K562 (cell line): ENCODE measurements around the gene CDKN2B-AS1. TPM values are rescaled to one million over a fixed set of nuclear protein-coding genes. Genes with fewer than 3 reads are reported as not detected.

Experiments
- ATAC-seq: fragments of 200-7000 bp; cut with Tn5 transposase; 3 replicates; pipeline ENCODE4 v1.9.1; 2020; ENCODE audit warnings: moderate library complexity
- BruUV-seq: library from RNA; stranded (reverse); fragments of 400-500 nt; replicated peaks from 2 replicates; lab custom pipeline; 2021; lab: Mats Ljungman, UMichigan
- CTCF ChIA-PET: fragments of 300-600 bp; formaldehyde crosslinking; extraction: SDS; loops from one replicate; lab custom pipeline; 2021; ENCODE audit warnings: low intra/inter-chr PET ratio; lab: Yijun Ruan, JAX
- POLR2A ChIA-PET: fragments of 300-600, 350-650 bp; sonication (Branson Sonifier 250); formaldehyde crosslinking; extraction: SDS; loops from one replicate; lab custom pipeline; 2021; ENCODE audit warnings: antibody characterized with exemption, inconsistent platforms; lab: Yijun Ruan, JAX
- DNase-seq, 4 experiments: peaks; one replicate each; pipeline versions ENCODE4 v3.0.0 to v3.0.0-alpha.2; 2011 to 2018; ENCODE audit warnings: low spot score in 3 of 4, mixed read lengths in 3 of 4; ENCODE audit errors: extremely low read depth in 1 of 4
- FAIRE-seq: peaks from 2 replicates; lab custom pipeline; 2011; peaks lifted over from hg19 to GRCh38; lab: Jason Lieb, UNC
- H2AFZ ChIP-seq: 2 replicates; pipeline ENCODE4 v1.6.0; 2011; ENCODE audit warnings: low read depth, low read length, control low read depth, inconsistent platforms
- H3K27ac ChIP-seq: fragments of 200-600 bp; 3 replicates; pipeline ENCODE4 v1.8.0; 2011; ENCODE audit warnings: low read depth, mild to moderate bottlenecking, control low read depth, inconsistent platforms, low read length, moderate library complexity, mixed read lengths; ENCODE audit errors: extremely low read depth
- H3K27me3 ChIP-seq, 2 experiments: fragments of 300-600 bp in 1 of 2; 2 replicates in 1 of 2; 3 replicates in 1 of 2; pipeline versions ENCODE4 v1.6.0 to v1.8.0; 2011; ENCODE audit warnings: inconsistent platforms in 2 of 2, low read length in 2 of 2, mild to moderate bottlenecking in 1 of 2, mixed read lengths in 1 of 2, moderate library complexity in 1 of 2; ENCODE audit not compliant: control insufficient read depth in 2 of 2, insufficient read depth in 2 of 2
- H3K36me3 ChIP-seq: fragments of 300-600 bp; 3 replicates; pipeline ENCODE4 v1.8.0; 2011; ENCODE audit warnings: mild to moderate bottlenecking, low read length, inconsistent platforms; ENCODE audit not compliant: control insufficient read depth, insufficient read depth
- H3K4me1 ChIP-seq, 2 experiments: fragments of 200-600 bp in 1 of 2; replicated peaks in 1 of 2; 2 replicates in 1 of 2; 3 replicates in 1 of 2; pipeline versions ENCODE4 v1.5.1 to v1.8.0; 2011; ENCODE audit warnings: inconsistent platforms in 2 of 2, low read length in 2 of 2, mild to moderate bottlenecking in 1 of 2, mixed read lengths in 1 of 2, moderate library complexity in 1 of 2; ENCODE audit not compliant: control insufficient read depth in 2 of 2, insufficient read depth in 2 of 2
- H3K4me2 ChIP-seq: 2 replicates; pipeline ENCODE4 v1.6.1; 2011; ENCODE audit warnings: low read length, control low read depth, inconsistent platforms, mixed read lengths; ENCODE audit not compliant: insufficient read depth
- H3K4me3 ChIP-seq: fragments of 200-600 bp; sonication (generic), shearing (Covaris generic); 2 replicates; pipeline ENCODE4 v1.5.1; 2016; ENCODE audit warnings: control low read depth, inconsistent platforms
- H3K79me2 ChIP-seq: fragments of 200-600 bp; 3 replicates; pipeline ENCODE4 v1.8.0; 2011; ENCODE audit warnings: low read length, inconsistent platforms; ENCODE audit not compliant: control insufficient read depth, insufficient read depth
- H3K9ac ChIP-seq, 2 experiments: 2 replicates each; pipeline versions ENCODE4 v1.6.0 to v1.6.1; 2011; ENCODE audit warnings: low read depth in 2 of 2, low read length in 2 of 2, control low read depth in 1 of 2, inconsistent platforms in 1 of 2, mild to moderate bottlenecking in 1 of 2, mixed read lengths in 1 of 2; ENCODE audit not compliant: insufficient read depth in 1 of 2
- H3K9me1 ChIP-seq: one replicate; pipeline ENCODE4 v1.6.0; 2011; ENCODE audit warnings: inconsistent platforms, mild to moderate bottlenecking, low read length, moderate library complexity; ENCODE audit not compliant: control insufficient read depth, insufficient read depth
- H3K9me3 ChIP-seq: replicated peaks from 2 replicates; pipeline ENCODE4 v1.5.1; 2011; ENCODE audit warnings: low read depth, low read length, inconsistent platforms; ENCODE audit not compliant: control insufficient read depth, insufficient read depth
- H4K20me1 ChIP-seq: replicated peaks from 2 replicates; pipeline ENCODE4 v1.6.1; 2011; ENCODE audit warnings: low read length, inconsistent platforms, mixed read lengths; ENCODE audit not compliant: control insufficient read depth, insufficient read depth
- CBX3 ChIP-seq, 2 experiments: IDR thresholded peaks; 1 replicate in 1 of 2; 2 replicates in 1 of 2; pipeline ENCODE4 v1.6.1; 2012; ENCODE audit warnings: inconsistent platforms in 2 of 2, low read length in 2 of 2, borderline replicate concordance in 1 of 2, control low read depth in 1 of 2
- NFATC3 ChIP-seq: fragments of 450-650 bp; IDR thresholded peaks from 2 replicates; pipeline ENCODE4 v1.6.1; 2017; ENCODE audit warnings: mild to moderate bottlenecking
- POLR2H ChIP-seq: IDR thresholded peaks from 2 replicates; pipeline ENCODE4 v1.6.1; 2016; ENCODE audit warnings: missing genetic modification characterization, low read depth, mild to moderate bottlenecking, control low read depth, missing compliant biosample characterization, moderate library complexity
- RBM17 ChIP-seq: fragments of 200-400 bp; formaldehyde crosslinking; IDR thresholded peaks from 2 replicates; pipeline ENCODE4 v1.6.1; 2017; ENCODE audit warnings: low read depth, mild to moderate bottlenecking, low read length, borderline replicate concordance
- RFX1 ChIP-seq: fragments of 450-650 bp; IDR thresholded peaks from 2 replicates; pipeline ENCODE4 v1.6.1; 2016; ENCODE audit warnings: mild to moderate bottlenecking, moderate library complexity
- ZFPM2 ChIP-seq: fragments of 250-450 bp; sonication (Bioruptor Pico); IDR thresholded peaks from 2 replicates; pipeline ENCODE4 v1.5.1; 2022; ENCODE audit warnings: mild to moderate bottlenecking
- ZNF583 ChIP-seq: fragments of 250-450 bp; sonication (Bioruptor Pico); IDR thresholded peaks from 2 replicates; pipeline ENCODE4 v1.4.0; 2020
- WGBS: fragments of 100-300 bp; shearing (Covaris generic); methylation state at CpG from one replicate; pipeline ENCODE4 v1.1.6; 2016; ENCODE audit warnings: low coverage, mixed read lengths; ENCODE audit not compliant: insufficient coverage; ENCODE audit errors: missing lambda C conversion rate; 5-methylcytosine and 5-hydroxymethylcytosine counted together
- in situ Hi-C: fragments of 300-500 bp; cut with MboI; formaldehyde crosslinking; loops from 4 replicates; pipeline ENCODE4 v1.15.0; 2018; ENCODE audit warnings: inconsistent platforms, mixed read lengths
- intact Hi-C: fragments of 100-400 bp; cut with micrococcal nuclease; formaldehyde crosslinking; loops from 2 replicates; pipeline ENCODE4 v1.14.2; 2022
- polyA plus RNA-seq, 8 experiments: library from polyadenylated mRNA; depleted of rRNA in 4 of 8; stranded (reverse) in 5 of 8; unstranded in 3 of 8; fragments of >200 nt; fragmentation: Nextera tagmentation in 2 of 8; fragmentation: Illumina TruSeq in 1 of 8; extraction: Ambion mirVana in 2 of 8; extraction: Trizol in 1 of 8; gene quantifications; 2 replicates each; pipeline versions ENCODE4 v1.2.1 to v1.2.3, GENCODE V29; 2011 to 2014; ENCODE audit warnings: inconsistent platforms in 1 of 8, missing spikeins in 1 of 8
- total RNA-seq, 7 experiments: library from RNA; depleted of rRNA in 6 of 7; stranded (reverse); fragments of >200 nt in 6 of 7; fragmentation: Illumina TruSeq in 2 of 7; extraction: Trizol in 2 of 7; gene quantifications; 2 replicates each; pipeline versions ENCODE4 v1.2.1 to v1.2.3, GENCODE V29; 2011 to 2021; ENCODE audit warnings: low replicate concordance in 1 of 7
- TF ChIP-seq, protein P1 (sequence below), 2 experiments: fragments of 450-650 bp; conservative IDR thresholded peaks; 2 replicates each; pipeline ENCODE4 v1.6.1; 2017; ENCODE audit warnings: mild to moderate bottlenecking in 2 of 2, moderate library complexity in 2 of 2
- TF ChIP-seq, protein P2 (sequence below): fragments of 450-650 bp; IDR thresholded peaks from 2 replicates; pipeline ENCODE4 v1.6.1; 2017; ENCODE audit warnings: mild to moderate bottlenecking, moderate library complexity
- TF ChIP-seq, protein P3 (sequence below): fragments of 450-650 bp; formaldehyde crosslinking; IDR thresholded peaks from 2 replicates; pipeline ENCODE4 v1.4.0; 2020; ENCODE audit warnings: mild to moderate bottlenecking

CDKN2B-AS1 gene
- total and polyA plus RNA-seq, 9 of the 15 experiments (the other 6 are each of a cell fraction or from before 2014, with no cell fraction given): not detected

GRCh38 chr9:21991072-21991959 is 3.3 kb upstream of the CDKN2B-AS1 start:
- BruUV-seq: no TSS peak
- ChIA-PET CTCF (no interaction called here), POLR2A (no interaction called here)
- Histone ChIP-seq H3K4me2 (no peak overlapping the region), H3K4me1 (no peaks in the 10 kb centered on the region), H3K27me3 (no peaks in the 10 kb centered on the region), H3K9ac (no peak overlapping the region), H4K20me1 (no peaks in the 10 kb centered on the region), H3K36me3 (no peaks in the 10 kb centered on the region), H3K79me2 (no peaks in the 10 kb centered on the region), H3K4me3 (no peak overlapping the region), H3K27ac (no peak overlapping the region), H2AFZ (no peak overlapping the region), H3K9me1 (no peaks in the 10 kb centered on the region), H3K9me3 (no peaks in the 10 kb centered on the region)
- no CpG with 5 or more reads among the region's 5 CpGs for WGBS
- FAIRE-seq (no peak), ATAC-seq (no peak), DNase-seq (no peak)
- intact Hi-C loops (no loop called here), in situ Hi-C loops (no loop called here)
- TF ChIP-seq ZNF583 (CRISPR knock-in tag) (no peak), ZFPM2 (CRISPR knock-in tag) (no peak), CBX3 (IDR thresholded peaks at IDR 0.05; ENCODE audit: borderline replicate concordance in 1 of 2, low read length in 2 of 2) (no peak), NFATC3 (no peak), RBM17 (no peak), POLR2H (tag) (no peak), RFX1 (no peak)
- TF ChIP-seq, protein P1, sequence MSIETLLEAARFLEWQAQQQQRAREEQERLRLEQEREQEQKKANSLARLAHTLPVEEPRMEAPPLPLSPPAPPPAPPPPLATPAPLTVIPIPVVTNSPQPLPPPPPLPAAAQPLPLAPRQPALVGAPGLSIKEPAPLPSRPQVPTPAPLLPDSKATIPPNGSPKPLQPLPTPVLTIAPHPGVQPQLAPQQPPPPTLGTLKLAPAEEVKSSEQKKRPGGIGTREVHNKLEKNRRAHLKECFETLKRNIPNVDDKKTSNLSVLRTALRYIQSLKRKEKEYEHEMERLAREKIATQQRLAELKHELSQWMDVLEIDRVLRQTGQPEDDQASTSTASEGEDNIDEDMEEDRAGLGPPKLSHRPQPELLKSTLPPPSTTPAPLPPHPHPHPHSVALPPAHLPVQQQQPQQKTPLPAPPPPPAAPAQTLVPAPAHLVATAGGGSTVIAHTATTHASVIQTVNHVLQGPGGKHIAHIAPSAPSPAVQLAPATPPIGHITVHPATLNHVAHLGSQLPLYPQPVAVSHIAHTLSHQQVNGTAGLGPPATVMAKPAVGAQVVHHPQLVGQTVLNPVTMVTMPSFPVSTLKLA (conservative IDR thresholded peaks at IDR 0.05): no peak
- TF ChIP-seq, protein P2, sequence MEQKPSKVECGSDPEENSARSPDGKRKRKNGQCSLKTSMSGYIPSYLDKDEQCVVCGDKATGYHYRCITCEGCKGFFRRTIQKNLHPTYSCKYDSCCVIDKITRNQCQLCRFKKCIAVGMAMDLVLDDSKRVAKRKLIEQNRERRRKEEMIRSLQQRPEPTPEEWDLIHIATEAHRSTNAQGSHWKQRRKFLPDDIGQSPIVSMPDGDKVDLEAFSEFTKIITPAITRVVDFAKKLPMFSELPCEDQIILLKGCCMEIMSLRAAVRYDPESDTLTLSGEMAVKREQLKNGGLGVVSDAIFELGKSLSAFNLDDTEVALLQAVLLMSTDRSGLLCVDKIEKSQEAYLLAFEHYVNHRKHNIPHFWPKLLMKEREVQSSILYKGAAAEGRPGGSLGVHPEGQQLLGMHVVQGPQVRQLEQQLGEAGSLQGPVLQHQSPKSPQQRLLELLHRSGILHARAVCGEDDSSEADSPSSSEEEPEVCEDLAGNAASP: no peak
- TF ChIP-seq, protein P3, sequence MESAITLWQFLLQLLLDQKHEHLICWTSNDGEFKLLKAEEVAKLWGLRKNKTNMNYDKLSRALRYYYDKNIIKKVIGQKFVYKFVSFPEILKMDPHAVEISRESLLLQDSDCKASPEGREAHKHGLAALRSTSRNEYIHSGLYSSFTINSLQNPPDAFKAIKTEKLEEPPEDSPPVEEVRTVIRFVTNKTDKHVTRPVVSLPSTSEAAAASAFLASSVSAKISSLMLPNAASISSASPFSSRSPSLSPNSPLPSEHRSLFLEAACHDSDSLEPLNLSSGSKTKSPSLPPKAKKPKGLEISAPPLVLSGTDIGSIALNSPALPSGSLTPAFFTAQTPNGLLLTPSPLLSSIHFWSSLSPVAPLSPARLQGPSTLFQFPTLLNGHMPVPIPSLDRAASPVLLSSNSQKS (CRISPR knock-in tag): no peak
